Stimulated activated CD8-positive, alpha-beta memory T cell treated with anti-CD3 and anti-CD28 coated beads, Interleukin-7, amount 100 ng/mL, for 1 hour (primary cell): Measurements from ENCODE around the gene ALLC.
"Not testable (repeated sequence)": the region's sequence is repeated elsewhere in the genome, so short reads cannot be mapped to it uniquely, and the experiment has no call there.

Source experiments
- DNase-seq, 2 donors: peaks; one replicate each; pipeline ENCODE4 v3.0.0-alpha.2; 2020; ENCODE audit warnings: low read depth in 2 of 2

The ALLC gene

DNA sequence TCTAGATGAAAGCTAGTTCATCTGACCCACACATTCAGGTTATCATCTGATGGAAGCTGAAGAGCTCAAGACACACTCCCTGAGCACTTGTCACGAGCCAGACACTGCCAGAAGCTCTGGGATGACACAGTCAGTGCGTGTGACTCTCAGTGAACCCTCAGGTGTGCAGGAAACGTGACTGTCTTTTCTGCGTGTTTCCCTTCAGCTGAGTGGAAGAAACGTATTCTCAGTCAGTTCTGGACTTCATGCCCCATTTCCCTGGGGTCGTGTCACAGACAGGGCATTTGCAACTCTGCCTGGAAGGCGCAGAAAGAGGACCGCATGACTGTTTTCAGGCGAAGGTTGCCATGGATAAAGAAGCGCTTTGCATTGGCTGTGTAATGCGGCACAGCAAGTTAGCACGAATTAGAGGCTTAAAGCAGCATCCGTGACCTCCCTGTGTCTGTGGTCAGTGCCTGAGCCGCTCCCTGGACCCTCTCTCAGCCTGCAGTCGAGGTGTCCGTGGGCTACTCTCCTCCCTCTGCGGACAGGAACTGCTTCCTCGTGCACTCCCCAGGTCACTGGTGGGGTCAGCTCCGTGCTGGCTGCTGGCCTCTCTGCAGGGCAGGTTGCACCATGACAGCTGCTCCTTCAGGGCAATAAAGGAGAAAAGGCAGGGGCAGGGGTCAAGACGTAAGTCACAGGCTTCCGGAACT, 3.3 kb upstream of the ALLC start:
- no peak for DNase-seq

DNA sequence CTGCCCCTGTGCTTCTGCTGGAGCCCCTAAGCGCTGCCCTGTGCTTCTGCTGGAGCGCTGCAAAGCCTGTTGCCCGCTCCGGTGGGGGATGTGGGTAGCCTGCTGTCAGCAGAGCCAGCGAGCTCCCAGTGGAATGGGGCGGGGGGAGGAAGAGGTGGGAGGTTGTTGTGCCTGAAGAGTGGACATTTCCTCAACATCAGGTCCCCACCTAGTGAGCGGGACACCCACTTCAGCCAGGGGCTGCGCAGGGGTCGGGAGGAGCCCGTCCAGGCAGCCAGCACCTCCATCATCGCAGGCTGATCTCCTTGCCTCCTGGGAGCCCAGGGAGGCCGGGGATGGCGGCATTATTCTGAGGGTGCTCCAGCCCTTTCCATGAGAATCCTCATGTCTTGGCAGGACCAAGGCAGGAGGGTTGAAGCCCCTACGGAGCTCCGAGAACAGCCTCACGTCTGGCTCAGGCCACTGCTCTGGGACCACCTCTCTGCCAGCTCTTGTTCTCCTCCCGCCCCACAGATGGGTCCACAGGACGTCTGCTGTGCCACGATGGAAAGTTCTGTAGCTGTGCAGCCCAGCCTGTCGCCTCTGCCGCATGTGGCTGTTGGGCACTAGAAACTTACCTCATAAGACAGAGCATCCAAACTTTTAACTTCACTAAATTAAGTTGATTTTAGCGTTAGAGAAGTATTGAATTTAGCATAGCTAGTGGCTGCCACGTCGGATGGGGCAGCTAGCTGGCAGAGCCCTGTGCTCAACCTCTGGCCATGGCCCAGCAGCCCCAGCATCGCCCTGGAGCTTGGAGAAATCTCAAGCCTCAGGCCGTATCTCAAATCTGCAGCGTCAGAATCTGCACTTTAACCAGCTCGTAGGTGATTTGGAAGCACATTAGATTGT, 1.9 kb upstream of the ALLC start:
- no peak for DNase-seq

GRCh38 chr2:3656762-3657721, 958 bp upstream of the ALLC start:
- no peak for DNase-seq

DNA sequence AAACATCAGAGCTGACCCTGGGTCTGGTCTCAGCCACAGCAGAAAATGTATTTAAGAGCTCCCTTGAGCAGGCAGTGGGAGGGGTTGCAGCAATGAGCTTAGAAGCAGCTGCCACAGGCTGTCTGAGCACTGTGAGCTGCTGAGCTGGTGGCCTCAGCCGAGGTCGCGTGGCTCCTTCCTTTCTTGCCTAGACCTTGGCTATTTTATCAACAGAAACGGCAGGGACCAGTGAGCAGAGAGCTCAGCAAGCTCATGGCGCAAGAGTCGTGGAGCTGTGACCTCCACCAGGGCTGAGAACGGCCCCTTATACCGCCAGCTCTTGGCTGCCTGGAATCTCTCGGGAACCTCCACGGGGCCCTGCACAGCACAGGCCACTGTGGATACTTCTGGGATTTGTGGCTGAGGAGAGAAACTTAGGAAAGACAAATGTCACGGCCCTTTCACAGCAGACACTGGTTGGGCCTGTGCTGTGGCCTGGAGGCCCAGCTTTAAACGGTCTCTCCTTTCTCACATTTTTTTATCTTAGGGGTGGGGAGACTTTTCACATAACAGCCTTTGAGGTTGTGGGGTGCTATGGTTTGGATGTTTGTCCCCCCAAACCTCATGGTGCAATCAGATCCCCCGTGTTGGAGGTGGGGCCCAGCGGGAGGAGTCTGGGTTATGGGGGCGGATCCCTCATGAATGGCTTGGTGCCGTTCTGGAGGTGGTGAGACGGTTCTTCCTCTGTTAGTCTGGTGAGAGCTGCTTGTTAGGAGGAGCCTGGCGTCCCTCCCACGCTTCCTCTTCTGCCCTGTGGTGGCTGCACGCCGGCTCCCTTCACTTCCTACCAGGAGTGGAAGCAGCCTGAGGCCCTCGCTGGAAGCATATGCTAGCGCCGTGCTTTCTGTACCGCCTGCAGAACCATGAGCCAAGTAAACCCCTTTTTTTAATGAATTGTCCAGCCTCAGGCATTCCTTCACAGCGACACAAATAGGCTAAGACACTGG, 1.7 kb downstream of the ALLC start:
- no peak for DNase-seq

- not testable (repeated sequence) for DNase-seq
These were observed 2.6 kb downstream of the ALLC start for GRCh38 chr2:3660640-3661039.

DNA sequence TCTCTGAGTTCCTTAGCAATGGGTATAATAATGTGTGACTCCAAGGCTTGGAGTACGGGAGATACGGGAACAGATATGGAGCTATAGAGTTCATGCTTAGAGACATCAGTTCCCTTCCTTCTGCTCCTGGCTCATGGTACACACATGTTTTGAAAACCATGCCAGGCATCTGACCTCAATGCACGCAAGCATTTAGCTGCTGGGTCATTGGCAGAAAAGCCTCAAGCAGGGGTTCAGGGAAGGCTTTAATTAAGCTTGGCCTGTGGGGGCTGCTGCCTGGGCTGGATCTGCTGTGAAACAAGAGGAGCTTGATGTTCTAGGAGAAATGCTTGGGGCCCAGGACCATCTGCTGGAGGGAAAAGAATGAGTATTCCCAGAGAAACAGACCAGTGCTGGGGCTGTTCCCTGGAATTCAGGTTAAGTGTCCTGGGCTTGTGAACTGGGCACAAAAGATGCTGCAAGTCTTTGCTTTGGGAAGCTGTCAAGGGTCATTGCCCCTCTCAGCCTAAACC, 3.2 kb downstream of the ALLC start:
- no peak for DNase-seq

- no peak for DNase-seq
These were observed 4.2 kb downstream of the ALLC start for GRCh38 chr2:3662239-3662638.

DNA sequence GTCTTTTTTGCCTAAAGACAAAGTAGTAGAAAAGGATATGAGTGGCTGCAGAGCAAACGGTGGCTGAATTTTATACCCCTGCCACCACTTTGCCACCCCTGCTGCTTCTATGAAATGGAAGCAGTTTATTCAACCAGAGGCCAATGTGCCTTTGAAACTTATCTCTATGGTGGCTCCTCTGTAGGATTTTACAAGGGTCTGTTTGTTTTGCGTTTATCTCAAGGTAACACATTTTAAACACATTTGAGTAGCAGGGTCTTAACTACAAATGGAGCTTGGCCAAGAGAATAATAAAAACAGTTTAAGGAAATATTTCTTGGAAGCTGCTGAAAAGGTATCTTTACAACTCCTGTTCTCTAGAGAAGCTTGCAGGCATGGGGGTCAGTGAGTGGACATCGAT, 6.1 kb downstream of the ALLC start:
- DNase-seq: no peak

- no peak for DNase-seq
These were observed 6.9 kb downstream of the ALLC start for GRCh38 chr2:3664925-3665324.

DNA sequence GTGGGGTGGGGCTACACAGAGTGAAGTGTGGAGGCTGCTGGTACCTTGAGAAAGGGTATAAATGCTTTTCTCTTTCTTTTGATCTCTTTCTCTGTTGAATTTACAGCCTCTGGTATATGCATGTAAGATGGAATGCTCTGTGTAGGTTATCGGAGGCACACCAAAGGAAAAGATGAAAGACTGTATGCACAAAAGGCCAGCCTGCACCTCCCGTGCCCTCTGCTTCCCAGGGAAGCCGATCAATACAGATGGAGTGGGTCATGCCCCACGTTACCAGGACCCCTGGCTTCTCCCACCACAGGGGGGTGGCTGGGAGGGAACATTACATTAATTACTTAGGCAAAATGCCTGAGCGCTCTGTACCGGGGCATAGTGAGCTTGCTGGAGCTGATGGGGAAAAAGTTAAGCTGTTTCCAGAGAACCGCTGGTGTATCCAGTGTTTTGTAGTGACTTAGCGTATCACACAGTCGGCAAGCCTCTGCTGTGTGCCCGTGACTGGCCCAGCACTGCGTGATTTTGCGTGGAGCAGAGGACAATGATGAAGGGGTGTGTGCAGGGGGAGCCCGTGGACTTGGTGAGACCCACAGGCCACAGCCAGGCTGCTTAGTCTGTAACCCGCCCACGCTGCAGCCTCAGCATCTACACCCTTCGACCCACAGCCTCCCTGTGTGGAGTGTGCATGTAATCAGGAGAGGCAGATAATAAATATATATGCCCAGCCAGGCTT, 8.0 kb downstream of the ALLC start:
- DNase-seq: no peak

DNA sequence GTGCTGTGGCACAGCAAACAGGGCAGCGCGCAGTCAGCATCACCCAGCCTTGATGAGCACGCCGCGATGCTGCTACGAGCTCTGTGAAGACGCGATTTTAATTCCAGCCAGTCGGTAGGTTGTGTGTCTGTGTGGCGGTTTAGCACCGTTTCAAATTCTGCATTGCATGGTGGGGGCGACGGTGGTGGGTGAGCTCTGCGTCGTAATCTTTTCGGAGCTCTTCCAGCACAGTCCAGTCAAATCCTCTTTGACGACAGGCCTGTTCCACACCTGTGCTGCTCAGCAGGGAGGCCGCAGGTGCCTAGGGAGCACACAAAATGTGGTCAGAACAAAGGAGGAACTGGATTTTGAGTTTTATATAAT, 8.6 kb downstream of the ALLC start:
- DNase-seq: no peak

DNA sequence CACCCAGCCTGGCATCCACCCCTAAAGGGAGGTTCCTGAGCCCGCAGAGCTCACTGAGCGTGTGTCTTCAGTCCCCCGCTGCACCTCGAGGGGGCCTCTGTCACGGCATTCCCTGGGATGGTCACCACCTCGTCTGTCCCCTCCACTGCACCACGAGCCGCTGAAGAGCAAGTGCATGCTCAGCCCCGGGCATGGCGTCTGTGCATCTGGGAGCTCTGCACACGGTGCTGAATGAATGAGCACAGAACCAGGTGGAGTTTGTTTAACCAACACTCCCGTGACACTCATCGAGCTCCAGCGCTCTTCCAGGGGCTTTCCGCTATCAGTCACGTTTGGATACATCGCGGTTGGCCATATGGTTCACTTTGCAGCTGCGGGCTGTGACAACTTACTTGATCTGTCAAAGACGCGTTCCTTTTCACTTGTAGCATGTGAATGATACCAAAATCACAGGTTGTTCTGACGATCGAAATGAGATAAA, 9.2 kb downstream of the ALLC start:
- no peak for DNase-seq

- no peak for DNase-seq
These were observed 11.7 kb downstream of the ALLC start for GRCh38 chr2:3669656-3670055.

DNA sequence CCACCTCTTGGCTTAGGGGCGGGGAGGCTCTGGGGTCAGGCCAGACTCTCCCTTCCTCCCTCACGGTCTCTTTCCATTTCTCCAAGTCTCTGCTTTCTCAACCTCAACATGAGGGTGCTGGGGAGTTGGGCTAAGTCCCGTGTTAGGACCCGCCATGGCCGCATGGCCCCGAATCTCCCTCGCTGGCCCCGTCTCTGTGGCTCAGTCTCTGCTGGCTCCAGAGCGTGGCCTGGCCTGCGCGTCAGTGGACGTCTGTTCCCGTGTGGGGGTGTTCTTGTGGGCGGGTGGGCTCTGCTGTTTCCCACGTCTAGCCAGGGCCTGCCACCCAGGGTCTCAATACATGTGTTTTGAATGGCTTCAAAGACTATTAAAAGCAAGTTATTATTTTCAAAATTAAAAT, 12.4 kb downstream of the ALLC start:
- DNase-seq: no peak

- no peak for DNase-seq
These were observed 12.9 kb downstream of the ALLC start for GRCh38 chr2:3670941-3671340.

DNA sequence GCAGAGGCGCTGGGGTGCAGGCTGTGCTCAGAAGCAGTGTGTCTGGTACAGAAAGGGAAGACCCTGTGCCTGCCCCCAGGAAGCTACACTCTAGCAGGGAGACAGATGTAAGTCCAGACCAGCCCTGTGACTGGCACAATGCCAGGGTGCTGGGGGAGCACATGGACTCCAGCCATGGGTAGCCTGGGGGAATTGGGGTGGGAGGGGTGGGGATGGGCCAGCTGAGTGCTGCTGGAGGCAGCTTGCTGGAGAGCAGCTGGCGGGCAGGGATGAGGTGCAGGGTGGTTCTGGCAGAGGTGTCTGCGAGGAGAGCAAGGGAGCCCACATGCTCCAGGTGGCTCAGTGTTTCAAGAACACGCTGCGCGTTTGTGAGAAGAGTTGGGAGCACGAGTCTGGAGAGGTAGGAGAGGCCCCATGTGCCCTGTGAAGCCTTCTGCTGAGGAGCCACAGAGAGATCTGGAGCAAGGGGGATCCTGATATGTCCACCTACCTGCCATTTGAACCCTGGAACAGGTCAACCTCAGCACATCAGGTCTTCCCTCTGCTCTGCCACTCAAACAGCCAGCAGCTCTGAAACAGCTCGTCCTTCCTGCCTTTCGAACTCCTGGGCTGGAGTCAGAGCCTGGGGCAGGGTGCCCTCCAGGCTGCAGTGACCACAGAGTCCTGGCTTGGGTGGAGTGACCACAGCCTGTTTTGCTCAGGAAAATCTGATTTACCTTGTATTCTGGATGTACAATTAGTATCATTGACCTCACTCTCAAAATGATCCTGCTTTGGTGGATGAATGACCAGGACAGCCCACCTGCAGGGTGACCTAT, 15.1 kb downstream of the ALLC start:
- no peak for DNase-seq

DNA sequence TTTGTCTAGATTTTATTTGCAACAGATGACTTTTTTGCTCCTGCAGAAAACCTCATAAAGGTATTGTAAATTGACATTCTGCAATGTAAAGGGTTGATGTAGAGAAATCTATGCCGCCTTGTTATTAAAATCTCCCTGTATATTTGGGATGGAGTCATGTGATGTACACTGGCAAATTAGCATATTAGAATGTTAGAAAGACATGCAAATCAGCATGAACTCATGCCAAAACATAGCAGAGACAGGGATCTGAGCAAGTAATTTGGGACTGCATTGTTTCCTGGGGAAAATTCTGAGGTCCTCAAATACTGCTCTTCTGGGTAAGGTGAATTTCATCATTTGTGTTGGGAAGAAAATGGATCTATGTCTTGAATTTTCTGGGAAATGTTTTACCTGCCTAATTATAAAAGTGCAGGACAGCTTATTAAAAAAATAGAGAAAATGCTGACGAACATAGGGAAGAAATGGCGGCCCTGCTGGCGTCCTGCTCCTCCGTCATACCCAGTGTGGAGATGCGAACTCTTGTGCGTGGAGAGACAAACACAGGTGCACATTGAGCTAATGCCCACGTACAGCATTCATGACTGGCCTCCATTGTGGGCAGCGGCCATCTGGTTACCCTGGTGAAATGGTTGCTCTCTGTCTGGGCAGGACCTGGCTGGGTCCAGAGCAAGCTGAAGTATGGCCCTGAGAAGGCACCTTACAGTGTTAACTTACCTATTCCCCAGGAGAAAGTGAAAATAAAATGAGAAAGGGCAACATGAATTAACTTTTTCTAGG, 16.3 kb downstream of the ALLC start:
- DNase-seq: no peak

DNA sequence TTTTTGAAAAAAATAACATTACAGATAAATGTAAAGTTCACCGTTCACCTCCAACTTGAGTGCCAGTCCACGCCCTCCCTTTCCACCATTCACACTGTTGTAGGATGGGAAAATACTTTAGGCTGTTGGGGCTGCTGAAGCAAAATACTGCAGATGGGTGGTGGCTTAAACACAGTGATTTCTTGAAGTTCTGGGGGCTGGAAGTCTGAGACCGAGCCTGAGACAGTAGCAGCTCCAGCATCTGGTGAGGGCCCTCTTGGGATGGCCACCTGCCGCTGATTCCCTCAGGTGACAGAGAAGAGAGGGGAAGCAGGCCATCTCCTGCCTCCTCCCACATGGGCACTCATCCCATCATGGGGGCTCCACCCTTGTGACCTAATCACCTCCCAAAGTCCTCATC, 17.7 kb downstream of the ALLC start:
- no peak for DNase-seq
